ENCODE results near the gene SHROOM3.

Gene SHROOM3

DNA sequence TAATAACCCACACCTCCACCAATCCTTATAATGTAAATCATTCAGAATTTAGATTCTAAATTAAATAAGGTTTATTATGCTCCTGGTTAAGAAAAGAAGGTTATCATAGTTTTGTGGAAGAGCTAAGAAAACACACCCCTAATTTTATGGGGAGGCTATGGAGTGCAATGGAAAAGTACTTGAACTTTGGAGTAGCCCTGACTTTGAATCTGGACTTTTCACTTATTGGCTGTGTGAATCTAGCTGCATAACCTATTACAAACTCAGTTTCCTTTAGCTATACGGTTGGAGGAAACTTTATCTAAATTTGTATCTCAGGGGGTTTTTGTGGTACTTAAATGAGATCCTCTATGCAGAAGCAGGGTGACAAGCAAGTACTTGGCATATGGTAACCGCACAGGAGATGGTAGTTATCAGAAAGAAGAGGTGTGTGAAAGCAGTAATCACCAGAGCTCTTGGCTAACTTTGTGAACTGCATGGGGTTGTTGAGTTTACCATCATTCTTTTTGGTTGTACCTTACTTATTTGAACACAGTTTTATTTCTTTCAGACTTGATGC is 143.1 kb downstream of the SHROOM3 start:
- Histone ChIP-seq H3K4me3 (ENCODE audit: insufficient read depth in 1 of 2, low read depth in 1 of 2, low read length in 2 of 2) (no peak overlapping the region), H2BK12ac (ENCODE audit: low read length in 2 of 2) (no peak overlapping the region), H2AFZ (ENCODE audit: low read depth, low read length) (no peak overlapping the region), H3K9me3 (ENCODE audit: control insufficient read depth, low read length) (no peaks in the 10 kb centered on the region), H2BK15ac (ENCODE audit: low read depth, poor library complexity, severe bottlenecking) (no peak overlapping the region), H3K4me2 (ENCODE audit: low read length, poor library complexity, severe bottlenecking) (no peak overlapping the region), H3K27me3 (ENCODE audit: control insufficient read depth in 1 of 2, insufficient read depth in 1 of 2, low read length in 2 of 2) (no peaks in the 10 kb centered on the region), H3K27ac (ENCODE audit: low read length, poor library complexity, severe bottlenecking) (no peak overlapping the region), H3K18ac (ENCODE audit: low read depth in 1 of 2, low read length in 2 of 2) (no peak overlapping the region), H2BK5ac (ENCODE audit: low read depth, low read length, poor library complexity, severe bottlenecking) (no peak overlapping the region), H3K36me3 (ENCODE audit: control insufficient read depth in 1 of 2, insufficient read depth in 2 of 2, low read depth in 1 of 2, low read length in 2 of 2) (no peaks in the 10 kb centered on the region), H3K23ac (ENCODE audit: low read length in 2 of 2) (no peak overlapping the region), H2BK120ac (ENCODE audit: low read depth, low read length) (no peak overlapping the region), H2AK5ac (ENCODE audit: low read length, severe bottlenecking) (no peak overlapping the region), H3K4me1 (ENCODE audit: control insufficient read depth, insufficient read depth, low read depth, low read length) (peaks cover 2% of the 10 kb centered on the region), H4K91ac (ENCODE audit: low read length) (no peak overlapping the region), H3K4ac (ENCODE audit: low read depth in 1 of 2, low read length in 2 of 2) (no peak overlapping the region), H3K79me1 (replicated peaks; ENCODE audit: low read length, poor library complexity, severe bottlenecking) (no peaks in the 10 kb centered on the region), H3K14ac (ENCODE audit: low read length in 2 of 2) (no peak overlapping the region), H4K8ac (ENCODE audit: low read length) (no peak overlapping the region), H3K9ac (ENCODE audit: low read length) (no peak overlapping the region)
- 79% methylated on average over 2 of the region's 2 CpGs for WGBS
- no peak for DNase-seq

- Histone ChIP-seq H4K91ac (ENCODE audit: low read length) (no peak overlapping the region), H3K9me3 (ENCODE audit: control insufficient read depth, low read length) (no peaks in the 10 kb centered on the region), H3K4ac (ENCODE audit: low read depth in 1 of 2, low read length in 2 of 2) (no peak overlapping the region), H3K36me3 (ENCODE audit: control insufficient read depth in 1 of 2, insufficient read depth in 2 of 2, low read depth in 1 of 2, low read length in 2 of 2) (no peaks in the 10 kb centered on the region), H3K14ac (ENCODE audit: low read length in 2 of 2) (no peak overlapping the region), H2BK5ac (ENCODE audit: low read depth, low read length, poor library complexity, severe bottlenecking) (no peak overlapping the region), H2AK5ac (ENCODE audit: low read length, severe bottlenecking) (peak overlapping the region; percentile 18), H3K79me1 (replicated peaks; ENCODE audit: low read length, poor library complexity, severe bottlenecking) (no peaks in the 10 kb centered on the region), H3K23ac (ENCODE audit: low read length in 2 of 2) (no peak overlapping the region), H2BK15ac (ENCODE audit: low read depth, poor library complexity, severe bottlenecking) (no peak overlapping the region), H3K4me1 (ENCODE audit: control insufficient read depth, insufficient read depth, low read depth, low read length) (peaks cover 4% of the 10 kb centered on the region), H2BK120ac (ENCODE audit: low read depth, low read length) (no peak overlapping the region), H3K4me3 (ENCODE audit: insufficient read depth in 1 of 2, low read depth in 1 of 2, low read length in 2 of 2) (no peak overlapping the region), H2AFZ (ENCODE audit: low read depth, low read length) (no peak overlapping the region), H3K27ac (ENCODE audit: low read length, poor library complexity, severe bottlenecking) (no peak overlapping the region), H3K9ac (ENCODE audit: low read length) (no peak overlapping the region), H3K27me3 (ENCODE audit: control insufficient read depth in 1 of 2, insufficient read depth in 1 of 2, low read length in 2 of 2) (no peaks in the 10 kb centered on the region), H2BK12ac (ENCODE audit: low read length in 2 of 2) (peak overlapping the region; percentile 63 to 74), H3K18ac (ENCODE audit: low read depth in 1 of 2, low read length in 2 of 2) (peak overlapping the region in 1 of 2 experiments; percentile 59), H4K8ac (ENCODE audit: low read length) (peak overlapping the region; percentile 69), H3K4me2 (ENCODE audit: low read length, poor library complexity, severe bottlenecking) (no peak overlapping the region)
- WGBS: 68% methylated on average over 14 of the region's 14 CpGs
- no peak for DNase-seq
Measured at GRCh38 chr4:76579596-76580375, 144.8 kb downstream of the SHROOM3 start.

- Histone ChIP-seq H2BK12ac (ENCODE audit: low read length in 2 of 2) (no peak overlapping the region), H2BK5ac (ENCODE audit: low read depth, low read length, poor library complexity, severe bottlenecking) (no peak overlapping the region), H2BK120ac (ENCODE audit: low read depth, low read length) (no peak overlapping the region), H2AK5ac (ENCODE audit: low read length, severe bottlenecking) (no peak overlapping the region), H3K4me3 (ENCODE audit: insufficient read depth in 1 of 2, low read depth in 1 of 2, low read length in 2 of 2) (no peak overlapping the region), H3K27me3 (ENCODE audit: control insufficient read depth in 1 of 2, insufficient read depth in 1 of 2, low read length in 2 of 2) (no peaks in the 10 kb centered on the region), H3K27ac (ENCODE audit: low read length, poor library complexity, severe bottlenecking) (no peak overlapping the region), H3K4me1 (ENCODE audit: control insufficient read depth, insufficient read depth, low read depth, low read length) (peaks cover 9% of the 10 kb centered on the region), H3K23ac (ENCODE audit: low read length in 2 of 2) (no peak overlapping the region), H3K14ac (ENCODE audit: low read length in 2 of 2) (no peak overlapping the region), H4K91ac (ENCODE audit: low read length) (no peak overlapping the region), H3K4ac (ENCODE audit: low read depth in 1 of 2, low read length in 2 of 2) (no peak overlapping the region), H3K36me3 (ENCODE audit: control insufficient read depth in 1 of 2, insufficient read depth in 2 of 2, low read depth in 1 of 2, low read length in 2 of 2) (no peaks in the 10 kb centered on the region), H3K9me3 (ENCODE audit: control insufficient read depth, low read length) (no peaks in the 10 kb centered on the region), H2BK15ac (ENCODE audit: low read depth, poor library complexity, severe bottlenecking) (no peak overlapping the region), H3K9ac (ENCODE audit: low read length) (no peak overlapping the region), H3K79me1 (replicated peaks; ENCODE audit: low read length, poor library complexity, severe bottlenecking) (no peaks in the 10 kb centered on the region), H3K18ac (ENCODE audit: low read depth in 1 of 2, low read length in 2 of 2) (no peak overlapping the region), H4K8ac (ENCODE audit: low read length) (no peak overlapping the region), H2AFZ (ENCODE audit: low read depth, low read length) (no peak overlapping the region), H3K4me2 (ENCODE audit: low read length, poor library complexity, severe bottlenecking) (no peak overlapping the region)
- DNase-seq: no peak
- WGBS: 90% methylated on average over 3 of the region's 4 CpGs
Measured at GRCh38 chr4:76581077-76581962, 146.3 kb downstream of the SHROOM3 start.
